LHCN-M2 (cell line): ENCODE measurements around the gene YIPF1. TPM values are rescaled to one million over a fixed set of nuclear protein-coding genes. Genes with fewer than 3 reads are reported as not detected.
A peak's percentile ranks its signal among the peaks of the same experiment; 100 is the strongest.

ENCODE experiments used
- DNase-seq: peaks from one replicate; pipeline ENCODE4 v3.0.0-alpha.2; 2012; ENCODE audit warnings: low read depth
- polyA plus RNA-seq: library from polyadenylated mRNA; unstranded; fragments of >200 nt; gene quantifications from one replicate; pipeline ENCODE4 v1.2.1, GENCODE V29; 2012; ENCODE audit warnings: missing spikeins
- total RNA-seq: library from RNA; depleted of rRNA; stranded (reverse); fragments of >200 nt; gene quantifications from 2 replicates; pipeline ENCODE4 v1.2.3, GENCODE V29; 2014; rRNA removed

YIPF1 gene
- 20.8 and 28.0 TPM in 2 replicates for total RNA-seq
- 31.7 TPM for polyA plus RNA-seq

- DNase-seq, result peak; percentile 87
Observed at GRCh38 chr1:53889304-53890298, at the start of gene YIPF1. Gene YIPF1 (minus strand): TSS chr1:53889797. CDS start chr1:53888937, 860 bp downstream.

- peak; percentile 23 for DNase-seq
Observed at GRCh38 chr1:53938136-53938830, 48.7 kb upstream of the YIPF1 start.

DNA sequence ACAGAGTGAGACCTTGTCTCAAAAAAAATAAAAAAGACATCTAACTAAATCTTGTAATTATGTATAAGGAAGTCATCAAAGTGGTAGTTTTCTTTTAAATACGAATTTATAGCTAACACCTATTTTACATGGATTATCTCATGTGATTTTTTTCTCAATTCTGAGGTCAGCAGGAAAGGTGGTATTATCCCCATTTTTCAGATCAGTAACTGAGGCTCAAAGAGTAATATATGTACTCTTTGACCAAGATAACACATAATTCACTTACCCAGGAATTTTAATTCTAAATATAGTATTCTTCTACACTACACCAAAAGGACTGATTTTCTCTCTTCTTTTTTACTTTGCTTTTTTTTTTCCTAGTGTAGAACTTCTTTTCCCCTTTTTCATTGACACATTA, 46.8 kb upstream of the YIPF1 start:
- no peak for DNase-seq

DNA sequence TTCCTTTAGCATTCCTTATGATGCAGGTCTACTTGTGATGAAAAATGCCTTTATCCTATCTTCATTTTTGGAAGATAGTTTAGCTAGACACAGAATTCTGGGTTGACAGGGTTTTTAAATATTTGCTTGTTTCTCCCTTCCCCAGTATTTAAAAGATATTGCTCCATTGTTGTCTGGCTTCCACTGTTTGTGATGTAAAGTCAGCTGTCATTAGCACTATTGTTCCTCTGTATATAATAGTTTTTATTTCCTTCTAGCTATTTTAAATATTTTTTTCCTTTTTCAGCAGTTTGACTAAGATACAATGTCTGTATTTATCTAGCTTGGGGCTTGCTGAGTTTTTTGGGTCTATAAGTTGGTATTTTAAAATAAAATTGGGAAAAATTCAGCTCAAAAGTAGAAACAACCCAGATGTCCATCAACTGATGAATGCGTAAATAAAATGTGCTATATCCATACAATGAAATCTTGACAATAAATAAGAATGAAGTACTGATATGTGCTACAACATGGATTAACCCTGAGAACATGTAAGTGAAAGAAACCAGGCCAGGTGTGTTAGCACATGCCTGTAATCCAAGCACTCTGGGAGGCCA, 44.7 kb upstream of the YIPF1 start:
- no peak for DNase-seq

GRCh38 chr1:53931523-53931922, 41.9 kb upstream of the YIPF1 start:
- no peak for DNase-seq

- no peak for DNase-seq
Observed at GRCh38 chr1:53930932-53931331, 41.3 kb upstream of the YIPF1 start.

- DNase-seq, result no peak
Observed at GRCh38 chr1:53929246-53929960, 39.8 kb upstream of the YIPF1 start.

DNA sequence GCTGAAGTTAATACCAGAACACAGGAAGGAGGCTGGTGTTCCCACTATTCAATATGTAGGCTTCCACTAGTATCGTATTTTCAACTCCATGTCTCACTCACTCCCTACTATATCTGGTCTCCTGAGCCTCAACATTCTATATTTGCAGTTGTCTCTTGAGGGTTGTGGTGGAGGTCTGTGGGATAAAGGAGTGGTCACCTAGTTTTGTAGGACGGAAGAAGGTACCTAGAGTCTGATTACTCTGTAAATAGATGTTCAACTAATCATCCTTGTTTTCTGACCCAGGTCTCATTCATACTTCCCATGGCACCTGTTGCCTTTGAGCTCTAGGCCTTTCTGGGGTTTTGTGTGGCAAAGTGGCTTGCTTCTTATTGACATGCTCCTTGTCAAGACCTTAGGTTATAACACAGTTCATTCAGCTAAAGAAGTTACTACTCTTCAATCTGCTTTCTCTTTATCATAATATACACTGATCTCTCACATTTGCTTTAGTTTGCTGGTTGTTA, 37.8 kb upstream of the YIPF1 start:
- no peak for DNase-seq

DNA sequence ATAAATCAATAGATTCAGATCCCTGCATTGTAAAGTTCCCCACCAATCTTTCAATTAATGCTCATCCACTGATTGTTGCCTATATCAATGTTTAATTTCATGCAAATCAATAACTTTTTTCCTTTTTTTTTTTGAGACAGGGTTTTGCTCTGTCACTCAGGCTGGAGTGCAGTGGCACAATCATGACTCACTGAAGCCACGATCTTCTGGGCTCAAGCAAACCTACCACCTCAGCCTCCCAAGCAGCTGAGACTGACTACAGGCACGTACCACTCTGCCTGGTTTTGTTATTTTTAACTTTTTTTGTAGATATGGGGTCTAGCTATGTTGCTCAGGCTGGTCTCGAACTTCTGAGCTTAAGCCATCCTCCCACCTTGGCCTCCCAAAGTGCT, 30.1 kb upstream of the YIPF1 start:
- peak; percentile 48 for DNase-seq

GRCh38 chr1:53918343-53918742, 28.7 kb upstream of the YIPF1 start:
- DNase-seq, result no peak

- DNase-seq, result no peak
Observed at GRCh38 chr1:53913352-53914033, 23.9 kb upstream of the YIPF1 start.

DNA sequence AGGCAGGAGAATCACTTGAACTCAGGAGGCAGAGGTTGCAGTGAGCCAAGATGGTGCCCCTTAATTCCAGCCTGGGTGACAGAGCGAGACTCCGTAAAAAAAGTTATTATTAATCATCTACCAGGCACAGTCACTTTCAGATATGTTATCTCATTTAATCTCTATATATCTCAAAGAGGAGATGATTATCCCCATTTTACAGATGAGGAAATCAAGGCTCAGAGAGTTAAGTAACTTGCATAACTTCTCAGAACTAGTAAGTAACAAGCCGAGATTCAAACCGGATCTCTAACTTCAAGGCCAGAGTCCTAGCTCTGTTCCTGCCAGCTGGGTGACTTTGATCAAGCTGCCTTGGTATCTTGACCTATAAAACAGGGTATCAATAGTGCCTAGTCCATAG, 21.8 kb upstream of the YIPF1 start:
- DNase-seq, result no peak

GRCh38 chr1:53909946-53910345, 20.3 kb upstream of the YIPF1 start:
- DNase-seq, result no peak

DNA sequence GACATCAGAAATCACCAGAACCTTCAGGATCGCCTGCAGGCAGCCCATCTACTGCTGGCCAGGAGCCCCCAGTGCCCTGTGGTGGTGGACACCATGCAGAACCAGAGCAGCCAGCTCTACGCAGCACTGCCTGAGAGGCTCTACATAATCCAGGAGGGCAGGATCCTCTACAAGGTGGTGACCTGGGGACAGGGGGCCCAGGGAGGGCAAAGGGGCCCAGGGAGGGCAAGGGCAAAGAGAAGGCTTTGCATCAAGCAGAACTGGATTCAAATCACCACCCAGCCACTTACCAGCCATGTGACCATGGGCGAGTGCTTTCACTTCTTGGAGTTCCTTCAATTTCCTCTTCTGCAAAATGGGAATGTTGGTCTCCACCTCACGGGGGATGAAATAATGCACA, 16.5 kb upstream of the YIPF1 start:
- DNase-seq, result no peak

DNA sequence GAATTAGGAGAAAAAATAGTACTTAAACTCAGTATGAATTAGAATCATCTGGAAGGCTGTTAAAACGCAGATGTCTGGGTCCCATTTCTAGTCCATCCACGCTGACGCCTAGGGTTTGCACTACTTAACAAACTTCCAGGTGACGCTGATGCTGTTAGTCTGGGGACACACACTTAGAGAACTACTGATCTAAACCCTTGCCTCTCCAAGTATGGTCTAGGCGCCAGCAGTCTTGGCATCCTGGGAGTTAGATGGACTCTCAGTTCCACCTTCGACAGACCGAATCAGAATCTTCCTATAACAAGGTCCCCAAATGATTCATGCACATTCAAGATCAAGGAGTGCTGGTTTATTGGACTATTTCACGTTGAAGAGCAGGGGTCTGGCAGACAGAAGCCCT, 15.9 kb upstream of the YIPF1 start:
- DNase-seq, result no peak

DNA sequence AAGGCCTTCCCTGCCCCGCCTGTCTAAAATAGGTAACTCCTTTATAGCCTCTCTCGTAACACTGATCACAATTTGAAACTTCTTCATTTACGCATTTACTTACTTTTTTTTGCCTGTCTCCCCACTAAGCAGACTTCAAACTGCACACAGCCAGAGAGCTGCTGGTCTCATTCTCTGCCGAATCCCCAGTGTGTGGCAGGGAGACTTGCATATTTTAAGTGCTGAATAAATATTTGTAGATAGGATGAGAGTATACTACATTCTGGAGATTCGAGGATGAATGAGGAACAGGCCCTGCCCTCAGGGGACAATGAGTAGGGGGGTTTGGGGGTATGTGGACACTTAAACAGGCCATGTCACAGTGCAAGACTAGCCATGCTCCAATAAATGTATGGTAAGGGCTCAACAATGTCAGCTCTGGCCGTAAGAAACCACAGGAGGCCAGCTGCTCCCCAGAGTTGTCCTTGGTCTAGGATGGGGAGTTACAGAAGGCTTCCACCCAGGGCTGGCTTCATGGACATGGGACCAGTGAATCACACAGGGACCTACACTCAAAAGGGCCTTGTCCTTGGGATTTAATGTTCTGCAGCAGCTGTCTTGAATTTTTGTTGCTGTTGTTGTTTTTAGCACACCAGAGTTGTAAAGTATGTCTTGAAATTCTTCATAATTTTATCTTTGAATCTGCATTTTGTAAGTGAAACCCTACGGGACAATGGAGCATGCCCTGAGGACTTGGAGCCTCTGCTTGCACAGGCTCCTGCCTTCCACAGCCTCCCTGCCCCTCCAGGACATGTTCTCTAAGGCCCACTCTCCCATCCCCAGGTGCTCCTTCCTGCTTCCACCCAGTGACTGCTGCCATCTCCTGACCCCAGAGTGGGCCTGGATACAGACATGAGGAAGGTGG, 12.9 kb upstream of the YIPF1 start:
- peak; percentile 68 for DNase-seq

DNA sequence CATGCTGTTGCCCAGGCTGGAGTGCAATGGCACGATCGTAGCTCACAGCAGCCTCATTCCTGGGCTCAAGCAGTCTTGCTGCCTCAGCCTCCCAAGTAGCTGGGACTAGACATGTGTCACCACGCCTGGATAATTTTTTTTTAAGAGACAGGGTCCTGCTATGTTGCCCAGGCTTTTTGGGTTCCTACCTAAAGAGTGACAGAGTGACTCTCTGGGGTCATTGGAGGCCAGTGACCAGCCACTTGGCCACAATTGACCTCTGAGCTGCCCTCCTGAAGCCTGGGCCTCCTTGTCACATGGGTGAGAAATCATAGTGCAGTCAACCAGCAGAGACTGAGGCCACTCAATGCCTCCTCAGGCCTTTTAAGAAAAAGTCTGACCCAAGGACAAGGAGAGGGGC, 10.1 kb upstream of the YIPF1 start:
- no peak for DNase-seq

GRCh38 chr1:53899206-53899628, 9.6 kb upstream of the YIPF1 start:
- peak; percentile 56 for DNase-seq

DNA sequence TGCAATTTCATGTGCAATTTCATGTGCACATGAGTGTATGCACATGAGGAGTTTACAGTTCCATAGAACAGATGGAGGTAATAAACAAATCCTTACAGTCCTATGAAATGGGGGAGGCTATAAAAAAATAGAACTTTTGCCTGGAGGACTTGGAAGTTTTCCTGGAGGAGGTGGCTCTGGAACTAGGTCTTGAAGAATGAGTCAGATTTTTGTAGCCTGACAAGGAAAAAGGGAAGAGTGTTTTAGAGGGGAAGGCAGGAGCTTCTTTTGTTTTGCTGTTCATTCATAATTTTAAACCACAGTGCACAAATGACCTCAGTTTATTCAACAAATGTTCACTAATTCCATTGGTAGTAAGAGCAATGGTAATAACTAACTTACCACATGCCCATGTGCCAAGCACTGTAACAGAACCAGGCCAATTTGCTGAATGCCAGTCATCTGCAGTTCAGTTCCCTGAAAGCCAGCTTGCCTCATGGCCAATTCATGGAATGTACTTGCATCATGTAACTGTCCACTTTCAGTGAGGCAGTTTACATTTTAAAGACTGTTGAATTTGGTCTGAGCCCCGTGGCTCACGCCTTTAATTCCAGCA, 7.1 kb upstream of the YIPF1 start:
- DNase-seq, result peak; percentile 66
